ENCODE measurements around the gene ZBTB7B. TPM values are rescaled to one million over a fixed set of nuclear protein-coding genes. Genes with fewer than 3 reads are reported as not detected.

ZBTB7B gene
- total RNA-seq, 1 experiment from 2014 or later: 38.3 TPM

- Mint-ChIP-seq H3K4me3 (peak overlapping the region; percentile 93 to 97), H3K36me3 (ENCODE audit: insufficient read depth in 1 of 3, low read depth in 3 of 3) (no peaks in the 10 kb centered on the region; a peak in 2 of 7 replicates), H3K9me3 (peaks cover 0 to 2% of the 10 kb centered on the region in 2 experiments; a peak in 3 of 5 replicates), H3K27me3 (ENCODE audit: low read depth) (peaks cover 3% of the 10 kb centered on the region), H3K4me1 (peaks cover 34 to 46% of the 10 kb centered on the region in 2 experiments), H3K27ac (peak overlapping the region; percentile 67 to 96 (median 85); a peak in 4 of 7 replicates)
- no peak overlapping the region for H2BK15ac ChIP-seq (ENCODE audit: low read depth, low read length)
- no peak overlapping the region for H3K4ac ChIP-seq (ENCODE audit: low read depth, low read length)
- no peaks in the 10 kb centered on the region for H3K27me3 ChIP-seq (ENCODE audit: insufficient read depth, low read length)
- no peak overlapping the region for H2BK20ac ChIP-seq (ENCODE audit: low read depth, low read length, poor library complexity, severe bottlenecking)
- no peak overlapping the region for H3K23ac ChIP-seq (ENCODE audit: insufficient read length, low read depth, low read length)
- H2AK5ac ChIP-seq (ENCODE audit: insufficient read length, low read length): no peak overlapping the region
- no CpG with 5 or more reads among the region's 38 CpGs for WGBS (ENCODE audit: extremely low coverage, insufficient read length, low lambda C conversion rate)
- H2AFZ ChIP-seq (ENCODE audit: low read length): no peak overlapping the region
- H3K14ac ChIP-seq (ENCODE audit: insufficient read depth, low read length): no peak overlapping the region
- H4K91ac ChIP-seq (ENCODE audit: insufficient read length, low read depth, low read length): no peak overlapping the region
- no peak overlapping the region for H3T11ph ChIP-seq (ENCODE audit: low read length)
- no peak overlapping the region for H2BK12ac ChIP-seq (ENCODE audit: insufficient read length, low read depth, low read length)
- no peak overlapping the region for H3K18ac ChIP-seq (ENCODE audit: insufficient read length, low read depth, low read length)
- H3K56ac ChIP-seq (ENCODE audit: insufficient read length, low read depth, low read length): no peak overlapping the region
- H3K9me3 ChIP-seq (ENCODE audit: control insufficient read depth, low read depth, low read length): no peaks in the 10 kb centered on the region
- no peaks in the 10 kb centered on the region; the same call in 1 of the 2 replicates for H3K79me2 ChIP-seq (ENCODE audit: insufficient read depth, low read length)
- H3K23me2 ChIP-seq (ENCODE audit: insufficient read length, low read depth, low read length, poor library complexity, severe bottlenecking): peaks cover 26% of the 10 kb centered on the region
- H2BK5ac ChIP-seq (ENCODE audit: insufficient read length, low read length): no peak overlapping the region
- H3K27ac ChIP-seq (ENCODE audit: insufficient read length, low read depth, low read length): no peak overlapping the region
- H3K79me1 ChIP-seq (ENCODE audit: insufficient read depth, low read depth, low read length, poor library complexity, severe bottlenecking): no peaks in the 10 kb centered on the region
- no peak overlapping the region for H3K9ac ChIP-seq (ENCODE audit: extremely low read depth, insufficient read length, low read length)
- no peaks in the 10 kb centered on the region for H4K20me1 ChIP-seq (ENCODE audit: control insufficient read depth, insufficient read depth, insufficient read length)
- H3K4me1 ChIP-seq (ENCODE audit: insufficient read depth, low read length): peaks cover 5% of the 10 kb centered on the region; the same call in 1 of the 2 replicates
- H4K5ac ChIP-seq (ENCODE audit: insufficient read length, low read depth, low read length): no peak overlapping the region
- peak overlapping the region; percentile 90 for H3K4me2 ChIP-seq (ENCODE audit: insufficient read depth, insufficient read length, low read length)
- H2BK120ac ChIP-seq (ENCODE audit: low read depth, low read length, poor library complexity, severe bottlenecking): no peak overlapping the region
- TF ChIP-seq CTCF (conservative IDR thresholded peaks at IDR 0.05): peak; percentile 43; the same call in 2 of the 3 replicates
- DNase-seq: peak; percentile 100
- no peak overlapping the region for H4K8ac ChIP-seq (replicated peaks; ENCODE audit: insufficient read length, low read depth, low read length)
Observed at GRCh38 chr1:155001675-155002463, 733 bp upstream of the ZBTB7B start.
